Measurements from ENCODE around the gene RBBP5. TPM values are rescaled to one million over a fixed set of nuclear protein-coding genes. Genes with fewer than 3 reads are reported as not detected.
"Not testable (repeated sequence)": the region's sequence is repeated elsewhere in the genome, so short reads cannot be mapped to it uniquely, and the experiment has no call there.

Gene RBBP5
- 19.7 and 20.1 TPM in 2 replicates for total RNA-seq (2014; rRNA removed; shearing (Covaris generic))
- polyA plus RNA-seq (2015; cell fraction: cytosol; rRNA removed): 15.3 and 19.2 TPM in 2 replicates
- polyA plus RNA-seq (2015; cell fraction: nucleus; rRNA removed): 9.5 and 9.9 TPM in 2 replicates

GRCh38 chr1:205121660-205122488, at the start of gene RBBP5:
TSS of gene RBBP5 (minus strand) at chr1:205121978. CDS start at chr1:205121873, 105 bp downstream.
- in situ Hi-C loops (cut with HindIII; ENCODE audit: low pct_unique_long_range_greater_than_20kb, low sequenced_read_pairs): no loop called here
- peak; percentile 96 for DNase-seq (ENCODE audit: low read depth, low spot score)

GRCh38 chr1:205171369-205171768, 49.6 kb upstream of the RBBP5 start:
- DNase-seq (ENCODE audit: low read depth, low spot score): no peak
- in situ Hi-C loops (cut with HindIII; ENCODE audit: low pct_unique_long_range_greater_than_20kb, low sequenced_read_pairs): no loop called here

- in situ Hi-C loops (cut with HindIII; ENCODE audit: low pct_unique_long_range_greater_than_20kb, low sequenced_read_pairs): no loop called here
- DNase-seq (ENCODE audit: low read depth, low spot score): no peak
These were observed 48.9 kb upstream of the RBBP5 start for GRCh38 chr1:205170532-205171269.

- no peak for DNase-seq (ENCODE audit: low read depth, low spot score)
- in situ Hi-C loops (cut with HindIII; ENCODE audit: low pct_unique_long_range_greater_than_20kb, low sequenced_read_pairs): no loop called here
These were observed 47.5 kb upstream of the RBBP5 start for GRCh38 chr1:205169248-205169647.

- in situ Hi-C loops (cut with HindIII; ENCODE audit: low pct_unique_long_range_greater_than_20kb, low sequenced_read_pairs): no loop called here
- no peak for DNase-seq (ENCODE audit: low read depth, low spot score)
These were observed 46.5 kb upstream of the RBBP5 start for GRCh38 chr1:205168291-205168690.

- in situ Hi-C loops (cut with HindIII; ENCODE audit: low pct_unique_long_range_greater_than_20kb, low sequenced_read_pairs): no loop called here
- no peak for DNase-seq (ENCODE audit: low read depth, low spot score)
These were observed 40.5 kb upstream of the RBBP5 start for GRCh38 chr1:205162301-205162700.

- in situ Hi-C loops (cut with HindIII; ENCODE audit: low pct_unique_long_range_greater_than_20kb, low sequenced_read_pairs): no loop called here
- no peak for DNase-seq (ENCODE audit: low read depth, low spot score)
These were observed 39.3 kb upstream of the RBBP5 start for GRCh38 chr1:205161076-205161475.

GRCh38 chr1:205158048-205158616, 36.4 kb upstream of the RBBP5 start:
- DNase-seq (ENCODE audit: low read depth, low spot score): no peak
- in situ Hi-C loops (cut with HindIII; ENCODE audit: low pct_unique_long_range_greater_than_20kb, low sequenced_read_pairs): no loop called here

- in situ Hi-C loops (cut with HindIII; ENCODE audit: low pct_unique_long_range_greater_than_20kb, low sequenced_read_pairs); DNase-seq (ENCODE audit: low read depth, low spot score): not testable (repeated sequence)
These were observed 34.0 kb upstream of the RBBP5 start for GRCh38 chr1:205155665-205156377.

- in situ Hi-C loops (cut with HindIII; ENCODE audit: low pct_unique_long_range_greater_than_20kb, low sequenced_read_pairs): no loop called here
- no peak for DNase-seq (ENCODE audit: low read depth, low spot score)
These were observed 30.7 kb upstream of the RBBP5 start for GRCh38 chr1:205152505-205152904.

GRCh38 chr1:205150651-205151428, 29.1 kb upstream of the RBBP5 start:
- no peak for DNase-seq (ENCODE audit: low read depth, low spot score)
- in situ Hi-C loops (cut with HindIII; ENCODE audit: low pct_unique_long_range_greater_than_20kb, low sequenced_read_pairs): no loop called here

- no peak for DNase-seq (ENCODE audit: low read depth, low spot score)
- in situ Hi-C loops (cut with HindIII; ENCODE audit: low pct_unique_long_range_greater_than_20kb, low sequenced_read_pairs): no loop called here
These were observed 25.5 kb upstream of the RBBP5 start for GRCh38 chr1:205147191-205147835.

- peak; percentile 31 for DNase-seq (ENCODE audit: low read depth, low spot score)
- in situ Hi-C loops (cut with HindIII; ENCODE audit: low pct_unique_long_range_greater_than_20kb, low sequenced_read_pairs): no loop called here
These were observed 23.0 kb upstream of the RBBP5 start for GRCh38 chr1:205144751-205145150.

- in situ Hi-C loops (cut with HindIII; ENCODE audit: low pct_unique_long_range_greater_than_20kb, low sequenced_read_pairs): no loop called here
- no peak for DNase-seq (ENCODE audit: low read depth, low spot score)
These were observed 22.4 kb upstream of the RBBP5 start for GRCh38 chr1:205144046-205144720.

GRCh38 chr1:205142102-205142469, 20.3 kb upstream of the RBBP5 start:
- in situ Hi-C loops (cut with HindIII; ENCODE audit: low pct_unique_long_range_greater_than_20kb, low sequenced_read_pairs): no loop called here
- DNase-seq (ENCODE audit: low read depth, low spot score): peak; percentile 13
